Endothelial cell of umbilical vein (primary cell): ENCODE results near the gene TSPAN17. TPM values are rescaled to one million over a fixed set of nuclear protein-coding genes. Genes with fewer than 3 reads are reported as not detected.

ENCODE experiments used
- BruUV-seq: library from RNA; stranded (reverse); fragments of 400-500 nt; replicated peaks from 2 replicates; lab custom pipeline; 2021; lab: Mats Ljungman, UMichigan
- CTCF ChIA-PET: fragments of 300-600, 350-600 bp; sonication (Branson Sonifier 250); formaldehyde crosslinking; loops from one replicate; lab custom pipeline; 2021; ENCODE audit warnings: antibody characterized with exemption, inconsistent platforms; lab: Charles Lee
- POLR2A ChIA-PET: fragments of 300-600, 350-600 bp; sonication (Branson Sonifier 250); formaldehyde crosslinking; loops from one replicate; lab custom pipeline; 2021; ENCODE audit warnings: antibody characterized with exemption, inconsistent platforms; lab: Charles Lee
- DNase-seq: peaks from one replicate; pipeline ENCODE4 v3.0.0-alpha.2; 2011; ENCODE audit warnings: low read depth, low spot score
- FAIRE-seq: peaks from 2 replicates; lab custom pipeline; 2011; peaks lifted over from hg19 to GRCh38; lab: Jason Lieb, UNC
- H2AFZ ChIP-seq: 2 replicates; pipeline ENCODE4 v1.6.0; 2012; ENCODE audit warnings: low read depth, low read length, control low read depth, inconsistent platforms
- H3K27ac ChIP-seq: 2 replicates; pipeline ENCODE4 v1.5.1; 2011; ENCODE audit warnings: low read depth, mild to moderate bottlenecking, control low read depth, low read length, moderate library complexity; ENCODE audit not compliant: insufficient read depth
- H3K27me3 ChIP-seq, 2 experiments: 2 replicates each; pipeline versions ENCODE4 v1.6.0 to v1.6.1; 2011; ENCODE audit warnings: low read length in 2 of 2, mixed read lengths in 1 of 2; ENCODE audit not compliant: control insufficient read depth in 2 of 2, insufficient read depth in 2 of 2
- H3K36me3 ChIP-seq, 2 experiments: 2 replicates in 1 of 2; 3 replicates in 1 of 2; pipeline ENCODE4 v1.5.1; 2011; ENCODE audit warnings: low read length in 2 of 2, mild to moderate bottlenecking in 1 of 2, moderate library complexity in 1 of 2; ENCODE audit not compliant: control insufficient read depth in 2 of 2, insufficient read depth in 2 of 2; ENCODE audit errors: extremely low read depth in 1 of 2
- H3K4me1 ChIP-seq: 3 replicates; pipeline ENCODE4 v1.5.1; 2011; ENCODE audit warnings: mild to moderate bottlenecking, low read length; ENCODE audit not compliant: control insufficient read depth, insufficient read depth; ENCODE audit errors: extremely low read depth
- H3K4me2 ChIP-seq: 2 replicates; pipeline ENCODE4 v1.6.1; 2011; ENCODE audit warnings: low read length, control low read depth, mixed read lengths; ENCODE audit not compliant: insufficient read depth
- H3K4me3 ChIP-seq, 3 experiments: fragments of 200-600 bp in 1 of 3; sonication (generic), shearing (Covaris generic) in 1 of 3; replicated peaks in 1 of 3; 2 replicates each; pipeline ENCODE4 v1.5.1; 2011 to 2016; ENCODE audit warnings: control low read depth in 3 of 3, low read length in 3 of 3, mild to moderate bottlenecking in 2 of 3, inconsistent platforms in 1 of 3, low read depth in 1 of 3, moderate library complexity in 1 of 3; ENCODE audit not compliant: insufficient read depth in 1 of 3
- H3K79me2 ChIP-seq: 2 replicates; pipeline ENCODE4 v1.6.0; 2012; ENCODE audit warnings: low read length, inconsistent platforms; ENCODE audit not compliant: control insufficient read depth, insufficient read depth
- H3K9ac ChIP-seq: replicated peaks from 2 replicates; pipeline ENCODE3; 2011; ENCODE audit warnings: low read length, control low read depth; ENCODE audit not compliant: insufficient read depth; ENCODE audit errors: extremely low read depth
- H3K9me1 ChIP-seq: replicated peaks from 3 replicates; pipeline ENCODE4 v1.6.0; 2011; ENCODE audit warnings: mild to moderate bottlenecking, low read length; ENCODE audit not compliant: control insufficient read depth, insufficient read depth; ENCODE audit errors: extremely low read depth
- H3K9me3 ChIP-seq: replicated peaks from 2 replicates; pipeline ENCODE4 v1.5.1; 2012; ENCODE audit warnings: low read length, inconsistent platforms; ENCODE audit not compliant: control insufficient read depth, insufficient read depth
- H4K20me1 ChIP-seq: replicated peaks from 2 replicates; pipeline ENCODE3; 2011; ENCODE audit warnings: mild to moderate bottlenecking, low read length; ENCODE audit not compliant: control insufficient read depth, insufficient read depth; ENCODE audit errors: extremely low read depth
- EZH2 ChIP-seq: IDR thresholded peaks from 2 replicates; pipeline ENCODE4 v1.6.1; 2012; ENCODE audit warnings: borderline replicate concordance, low read depth, mild to moderate bottlenecking, moderate library complexity, low read length, inconsistent platforms; ENCODE audit not compliant: severe bottlenecking
- GATA2 ChIP-seq: IDR thresholded peaks from 2 replicates; pipeline ENCODE4 v1.7.0; 2011; ENCODE audit warnings: low read depth, mild to moderate bottlenecking, moderate library complexity, mixed read lengths, low read length; ENCODE audit not compliant: insufficient read length, insufficient read depth
- JUN ChIP-seq: IDR thresholded peaks from 2 replicates; pipeline ENCODE4 v1.6.1; 2011; ENCODE audit warnings: borderline replicate concordance, low read depth; ENCODE audit not compliant: insufficient read length, insufficient read depth
- MAX ChIP-seq: IDR thresholded peaks from 2 replicates; pipeline ENCODE4 v1.6.1; 2011; ENCODE audit not compliant: insufficient read depth, insufficient read length
- MYC ChIP-seq: IDR thresholded peaks from one replicate; pipeline ENCODE4 v1.6.1; 2011; ENCODE audit warnings: mild to moderate bottlenecking, low read depth, low read length
- dilution Hi-C: fragments of 300-500 bp; cut with MboI; formaldehyde crosslinking; loops from one replicate; pipeline ENCODE4 v1.15.0; 2019; ENCODE audit warnings: low sequenced_read_pairs; ENCODE audit not compliant: extremely low pct_ligation_motif_present
- intact Hi-C: fragments of 100-400 bp; cut with micrococcal nuclease; formaldehyde crosslinking; loops from one replicate; pipeline ENCODE4 v1.10.0; 2022
- polyA plus RNA-seq, 4 experiments: library from polyadenylated mRNA; depleted of rRNA in 3 of 4; stranded (reverse) in 3 of 4; unstranded in 1 of 4; fragments of >200 nt; gene quantifications; 2 replicates each; pipeline versions ENCODE4 v1.2.1 to v1.2.3, GENCODE V29; 2011 to 2012; ENCODE audit warnings: missing spikeins in 1 of 4
- total RNA-seq: library from RNA; stranded (reverse); gene quantifications from 2 replicates; pipeline ENCODE4 v1.2.3, GENCODE V29; 2021

The TSPAN17 gene
- total and polyA plus RNA-seq, 2 donors (not counting 3 experiments of a cell fraction or from before 2014, with no cell fraction given) = 55.9 to 73.3 TPM

- Histone ChIP-seq H3K9ac (no peak overlapping the region), H4K20me1 (no peaks in the 10 kb centered on the region), H3K4me2 (no peak overlapping the region), H3K4me1 (no peaks in the 10 kb centered on the region), H3K79me2 (no peaks in the 10 kb centered on the region), H3K36me3 (no peaks in the 10 kb centered on the region), H3K27me3 (peaks cover 30 to 31% of the 10 kb centered on the region in 2 experiments), H2AFZ (no peak overlapping the region), H3K9me1 (no peaks in the 10 kb centered on the region), H3K27ac (no peak overlapping the region), H3K9me3 (no peaks in the 10 kb centered on the region), H3K4me3 (no peak overlapping the region)
- TF ChIP-seq EZH2 (no peak), JUN (no peak), MAX (no peak), MYC (no peak)
- intact Hi-C loops = no loop called here
- CTCF ChIA-PET = interaction anchor here (0.6 to 1.6 kb wide), 6 partner anchors 10 to 177 kb away, joined by 3 to 6 read pairs (median 3); no protein-coding TSS in a partner anchor
- dilution Hi-C loops = no loop called here
- no peak for DNase-seq
- no peak for FAIRE-seq
- POLR2A ChIA-PET = no interaction called here
- BruUV-seq = no TSS peak
Measured at GRCh38 chr5:176693477-176693851, 46.2 kb downstream of the TSPAN17 start.

- CTCF ChIA-PET = interaction anchor here (1.0 to 1.7 kb wide), 4 partner anchors 18 to 176 kb away, joined by 3 to 9 read pairs (median 4); no protein-coding TSS in a partner anchor
- H3K36me3 ChIP-seq = no peaks in the 10 kb centered on the region
- H2AFZ ChIP-seq = no peak overlapping the region
- no peaks in the 10 kb centered on the region for H3K4me1 ChIP-seq
- TF ChIP-seq GATA2 = no peak
- dilution Hi-C loops (no loop called here), intact Hi-C loops (no loop called here)
- H3K9me3 ChIP-seq = no peaks in the 10 kb centered on the region
- no peak overlapping the region for H3K9ac ChIP-seq
- H3K9me1 ChIP-seq = no peaks in the 10 kb centered on the region
- peaks cover 31 to 33% of the 10 kb centered on the region in 2 experiments for H3K27me3 ChIP-seq
- no peak overlapping the region for H3K4me2 ChIP-seq
- H4K20me1 ChIP-seq = no peaks in the 10 kb centered on the region
- POLR2A ChIA-PET = no interaction called here
- no TSS peak for BruUV-seq
- DNase-seq (no peak), FAIRE-seq (no peak)
- no peak overlapping the region for H3K4me3 ChIP-seq
- no peaks in the 10 kb centered on the region for H3K79me2 ChIP-seq
- H3K27ac ChIP-seq = no peak overlapping the region
Measured at GRCh38 chr5:176694146-176694545, 46.9 kb downstream of the TSPAN17 start.
